Lower lobe of right lung (tissue), 2 donors: ENCODE data around the gene COL6A3. TPM values are rescaled to one million over a fixed set of nuclear protein-coding genes. Genes with fewer than 3 reads are reported as not detected.

ENCODE experiments used
- ATAC-seq, 2 donors: fragments of 200-7000 bp; cut with Tn5 transposase; one replicate each; pipeline ENCODE4 v1.9.1; 2020 to 2022; ENCODE audit warnings: mild to moderate bottlenecking in 2 of 2, moderate library complexity in 2 of 2
- DNase-seq: peaks from one replicate; pipeline ENCODE4 v3.0.0-alpha.2; 2020
- H3K27ac ChIP-seq: fragments of 200-600 bp; one replicate; pipeline ENCODE4 v1.8.0; 2022
- H3K27me3 ChIP-seq: fragments of 200-600 bp; one replicate; pipeline ENCODE4 v1.8.0; 2022; ENCODE audit warnings: low read depth
- H3K36me3 ChIP-seq: fragments of 200-600 bp; one replicate; pipeline ENCODE4 v1.8.0; 2022; ENCODE audit warnings: mild to moderate bottlenecking
- H3K4me1 ChIP-seq: fragments of 200-600 bp; one replicate; pipeline ENCODE4 v1.8.0; 2022
- H3K4me3 ChIP-seq: fragments of 200-600 bp; one replicate; pipeline ENCODE4 v1.8.0; 2022; ENCODE audit warnings: mild to moderate bottlenecking
- H3K9me3 ChIP-seq: fragments of 200-600 bp; one replicate; pipeline ENCODE4 v1.8.0; 2022
- CTCF ChIP-seq: fragments of 200-600 bp; IDR thresholded peaks from one replicate; pipeline ENCODE4 v1.8.0; 2022; ENCODE audit warnings: antibody characterized with exemption, mild to moderate bottlenecking
- intact Hi-C: fragments of 100-400 bp; cut with DNase I; formaldehyde crosslinking; loops from one replicate; pipeline ENCODE4 v1.11.0; 2022
- total RNA-seq: library from RNA; stranded (reverse); fragmentation: NEBNext Ultra II Directional; extraction: Animal tissue kit (Norgen Biotek cat#: 25700); gene quantifications from one replicate; pipeline ENCODE4 v1.2.1, GENCODE V29; 2021
- donor health status: DM: no; HTN: yes; CAD: no; lungs with severe emphysema.

The COL6A3 gene
- total RNA-seq, 1 donor from 2014 or later, result 114 TPM

DNA sequence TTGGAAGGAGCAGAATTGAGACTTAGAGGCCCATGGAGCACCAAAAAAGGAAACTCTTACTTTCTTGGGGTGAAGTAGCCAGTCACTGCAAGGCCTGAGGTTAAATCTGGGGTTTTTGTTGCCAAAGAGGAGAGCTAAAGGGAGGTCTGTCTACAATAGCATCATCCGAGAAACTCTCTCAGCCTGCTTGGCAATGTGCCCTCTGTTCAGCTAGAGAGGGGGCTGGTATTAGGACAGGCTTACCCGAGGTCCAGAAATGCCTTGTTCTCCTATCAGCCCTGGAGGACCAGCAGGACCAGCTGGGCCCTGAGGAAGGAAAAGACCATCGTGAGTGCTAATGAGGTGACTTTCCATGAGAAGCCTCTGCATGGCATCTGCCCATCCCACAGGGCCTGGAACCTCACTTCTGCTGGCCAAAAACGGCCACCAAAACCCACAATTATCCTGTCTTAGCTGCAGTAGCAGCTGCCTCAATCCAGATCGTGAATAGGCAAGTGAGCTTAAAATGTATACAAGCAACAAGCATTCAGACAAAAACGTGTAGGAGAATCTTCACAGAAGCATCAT lies 61.6 kb downstream of the COL6A3 start:
- peaks cover 31% of the 10 kb centered on the region for H3K36me3 ChIP-seq
- intact Hi-C loops, result no loop called here
- no peak overlapping the region for H3K27ac ChIP-seq
- DNase-seq (no peak), ATAC-seq (no peak)
- no peak overlapping the region for H3K4me3 ChIP-seq
- TF ChIP-seq CTCF, result no peak
- no peaks in the 10 kb centered on the region for H3K27me3 ChIP-seq
- no peaks in the 10 kb centered on the region for H3K4me1 ChIP-seq
- H3K9me3 ChIP-seq, result no peaks in the 10 kb centered on the region

- no peaks in the 10 kb centered on the region for H3K4me1 ChIP-seq
- DNase-seq, result no peak
- no peak overlapping the region for H3K27ac ChIP-seq
- H3K4me3 ChIP-seq, result no peak overlapping the region
- peaks cover 35% of the 10 kb centered on the region for H3K36me3 ChIP-seq
- no peak for ATAC-seq
- no peak for TF ChIP-seq CTCF
- no peaks in the 10 kb centered on the region for H3K9me3 ChIP-seq
- intact Hi-C loops, result no loop called here
- H3K27me3 ChIP-seq, result no peaks in the 10 kb centered on the region
Measured at GRCh38 chr2:237351796-237352195, 62.2 kb downstream of the COL6A3 start.

DNA sequence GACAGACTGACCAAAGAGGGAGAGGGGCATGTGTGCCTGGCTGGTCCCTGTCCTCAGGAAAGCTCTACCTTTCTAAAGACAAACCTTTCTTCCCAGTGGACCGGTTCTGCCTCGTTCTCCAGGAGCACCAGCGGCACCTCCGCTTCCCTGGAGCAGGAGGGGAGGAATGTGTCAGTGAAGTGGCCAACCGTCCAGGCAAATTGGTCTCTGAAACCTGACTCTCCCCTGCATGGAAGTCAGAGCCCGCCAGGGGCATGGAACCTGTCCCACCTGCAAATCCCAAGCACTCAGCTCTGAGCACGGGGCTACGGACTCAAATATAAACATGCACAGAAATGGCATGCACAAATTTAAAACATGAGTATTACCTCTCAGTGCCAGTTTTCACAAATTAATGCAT lies 62.9 kb downstream of the COL6A3 start:
- DNase-seq (no peak), ATAC-seq (no peak)
- intact Hi-C loops, result no loop called here
- Histone ChIP-seq H3K9me3 (no peaks in the 10 kb centered on the region), H3K4me3 (no peak overlapping the region), H3K27ac (no peak overlapping the region), H3K4me1 (no peaks in the 10 kb centered on the region), H3K27me3 (no peaks in the 10 kb centered on the region), H3K36me3 (peaks cover 43% of the 10 kb centered on the region)
- no peak for TF ChIP-seq CTCF

GRCh38 chr2:237350597-237350996 lies 63.4 kb downstream of the COL6A3 start:
- Histone ChIP-seq H3K27ac (no peak overlapping the region), H3K36me3 (peaks cover 43% of the 10 kb centered on the region), H3K4me1 (no peaks in the 10 kb centered on the region), H3K27me3 (no peaks in the 10 kb centered on the region), H3K4me3 (no peak overlapping the region), H3K9me3 (no peaks in the 10 kb centered on the region)
- no peak for TF ChIP-seq CTCF
- DNase-seq (no peak), ATAC-seq (no peak)
- intact Hi-C loops, result no loop called here

DNA sequence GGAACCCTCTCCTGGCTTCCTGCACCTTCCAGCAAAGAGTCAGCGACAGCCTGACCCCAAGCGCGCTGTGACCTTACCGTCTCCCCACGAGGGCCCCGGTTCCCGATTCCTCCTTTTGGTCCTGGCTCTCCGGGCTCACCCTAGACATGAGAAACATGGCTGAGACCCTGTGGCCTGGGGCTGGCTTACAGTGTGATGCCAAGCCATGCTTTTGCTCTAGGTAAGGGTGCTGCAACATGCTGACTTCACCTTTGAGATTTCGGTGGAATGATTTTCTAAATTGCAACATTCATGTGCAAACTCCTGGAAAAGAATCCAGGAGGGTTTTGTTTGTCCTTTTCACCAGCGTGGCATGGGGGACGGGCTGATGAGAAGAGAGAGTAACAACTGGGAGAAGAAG lies 63.9 kb downstream of the COL6A3 start:
- no peak overlapping the region for H3K27ac ChIP-seq
- H3K4me3 ChIP-seq, result no peak overlapping the region
- H3K36me3 ChIP-seq, result peaks cover 46% of the 10 kb centered on the region
- ATAC-seq, result no peak
- no peak for TF ChIP-seq CTCF
- intact Hi-C loops, result no loop called here
- no peak for DNase-seq
- no peaks in the 10 kb centered on the region for H3K9me3 ChIP-seq
- H3K27me3 ChIP-seq, result no peaks in the 10 kb centered on the region
- H3K4me1 ChIP-seq, result no peaks in the 10 kb centered on the region
